Cardiac muscle cell (in vitro differentiated cells and primary cell): Measurements from ENCODE around the gene FAM98B. TPM values are rescaled to one million over a fixed set of nuclear protein-coding genes. Genes with fewer than 3 reads are reported as not detected.

Source experiments
- DNase-seq, 2 donors: peaks; one replicate each; pipeline versions ENCODE4 v3.0.0 to v3.0.0-alpha.2; 2010 to 2017; ENCODE audit warnings: low read depth in 1 of 2, low spot score in 1 of 2
- H3K27ac ChIP-seq: fragments of 200-600 bp; sonication (generic); 2 replicates; pipeline ENCODE4 v1.5.1; 2016
- H3K27me3 ChIP-seq: fragments of 200-600 bp; sonication (generic); 2 replicates; pipeline ENCODE4 v1.6.0; 2016; ENCODE audit warnings: control low read depth
- H3K36me3 ChIP-seq: fragments of 200-600 bp; sonication (generic); 2 replicates; pipeline ENCODE4 v1.5.1; 2016; ENCODE audit warnings: control low read depth
- H3K4me1 ChIP-seq: fragments of 200-600 bp; sonication (generic); 2 replicates; pipeline ENCODE4 v1.8.1; 2017; ENCODE audit warnings: low read depth, mild to moderate bottlenecking, mixed run types
- H3K4me3 ChIP-seq: fragments of 200-600 bp; sonication (generic); 2 replicates; pipeline ENCODE4 v1.5.1; 2016; ENCODE audit warnings: mild to moderate bottlenecking
- H3K9me3 ChIP-seq: fragments of 200-600 bp; sonication (generic); 2 replicates; pipeline ENCODE4 v1.5.1; 2017; ENCODE audit warnings: low read depth, mild to moderate bottlenecking, control low read depth
- CTCF ChIP-seq: IDR thresholded peaks from 2 replicates; pipeline ENCODE4 v1.5.1; 2012; ENCODE audit warnings: low read depth, mild to moderate bottlenecking, low read length
- polyA plus RNA-seq: library from polyadenylated mRNA; unstranded; fragments of >200 nt; fragmentation: Nextera tagmentation; extraction: Ambion mirVana; gene quantifications from 2 replicates; pipeline ENCODE4 v1.2.1, GENCODE V29; 2016
- total RNA-seq: library from RNA; depleted of rRNA; stranded (reverse); fragments of >200 nt; gene quantifications from 2 replicates; pipeline ENCODE4 v1.2.3, GENCODE V29; 2016

FAM98B gene
- total and polyA plus RNA-seq, 2 experiments from 2014 or later = 2.4 to 10.2 TPM

- Histone ChIP-seq H3K9me3 (no peaks in the 10 kb centered on the region), H3K27me3 (no peaks in the 10 kb centered on the region), H3K36me3 (peaks cover 26% of the 10 kb centered on the region), H3K27ac (no peak overlapping the region), H3K4me1 (no peaks in the 10 kb centered on the region), H3K4me3 (no peak overlapping the region)
- peak; percentile 75 for TF ChIP-seq CTCF
- peak; percentile 73 to 80 for DNase-seq
These were observed 20.3 kb downstream of the FAM98B start for GRCh38 chr15:38474155-38474757.

GRCh38 chr15:38475361-38475760 is 21.4 kb downstream of the FAM98B start:
- Histone ChIP-seq H3K4me3 (no peak overlapping the region), H3K9me3 (no peaks in the 10 kb centered on the region), H3K4me1 (no peaks in the 10 kb centered on the region), H3K27ac (no peak overlapping the region), H3K27me3 (no peaks in the 10 kb centered on the region), H3K36me3 (peaks cover 24% of the 10 kb centered on the region)
- no peak for DNase-seq
- TF ChIP-seq CTCF = no peak

GRCh38 chr15:38476120-38476519 is 22.2 kb downstream of the FAM98B start:
- Histone ChIP-seq H3K27ac (no peak overlapping the region), H3K4me3 (no peak overlapping the region), H3K27me3 (no peaks in the 10 kb centered on the region), H3K4me1 (no peaks in the 10 kb centered on the region), H3K9me3 (no peaks in the 10 kb centered on the region), H3K36me3 (peaks cover 21% of the 10 kb centered on the region)
- DNase-seq = no peak
- TF ChIP-seq CTCF = no peak

- Histone ChIP-seq H3K36me3 (peaks cover 20% of the 10 kb centered on the region), H3K9me3 (no peaks in the 10 kb centered on the region), H3K4me1 (no peaks in the 10 kb centered on the region), H3K4me3 (no peak overlapping the region), H3K27me3 (no peaks in the 10 kb centered on the region), H3K27ac (no peak overlapping the region)
- DNase-seq = no peak
- TF ChIP-seq CTCF = no peak
These were observed 23.7 kb downstream of the FAM98B start for GRCh38 chr15:38477637-38478036.

GRCh38 chr15:38479266-38479665 is 25.3 kb downstream of the FAM98B start:
- H3K9me3 ChIP-seq = no peaks in the 10 kb centered on the region
- no peak overlapping the region for H3K27ac ChIP-seq
- DNase-seq = no peak
- no peak overlapping the region for H3K4me3 ChIP-seq
- H3K27me3 ChIP-seq = no peaks in the 10 kb centered on the region
- H3K36me3 ChIP-seq = peaks cover 16% of the 10 kb centered on the region
- H3K4me1 ChIP-seq = no peaks in the 10 kb centered on the region
- no peak for TF ChIP-seq CTCF
